Calu3 (cell line): Measurements from ENCODE around the gene GTF2F2. TPM values are rescaled to one million over a fixed set of nuclear protein-coding genes. Genes with fewer than 3 reads are reported as not detected.

Experiments used
- BruUV-seq: library from RNA; stranded (reverse); fragments of 400-500 nt; replicated peaks from 2 replicates; lab custom pipeline; 2021; lab: Mats Ljungman, UMichigan
- CTCF ChIA-PET: fragments of 300-600 bp; sonication (Branson Sonifier 250); formaldehyde crosslinking; loops from one replicate; lab custom pipeline; 2022; ENCODE audit warnings: antibody characterized with exemption; lab: Charles Lee
- DNase-seq: peaks from one replicate; pipeline ENCODE4 v3.0.0; 2022
- H3K27ac Mint-ChIP-seq: one replicate; pipeline ENCODE4 v1.8.0; 2022; ENCODE audit warnings: mixed read lengths; ENCODE audit not compliant: unreplicated experiment
- H3K27me3 Mint-ChIP-seq: one replicate; pipeline ENCODE4 v1.8.0; 2022; ENCODE audit warnings: mixed read lengths; ENCODE audit not compliant: unreplicated experiment
- H3K36me3 Mint-ChIP-seq: one replicate; pipeline ENCODE4 v1.8.0; 2022; ENCODE audit warnings: mild to moderate bottlenecking, moderate library complexity, mixed read lengths; ENCODE audit not compliant: insufficient read depth, unreplicated experiment
- H3K4me1 Mint-ChIP-seq: one replicate; pipeline ENCODE4 v1.8.0; 2022; ENCODE audit warnings: mild to moderate bottlenecking, low read depth, mixed read lengths; ENCODE audit not compliant: unreplicated experiment
- H3K4me3 Mint-ChIP-seq: one replicate; pipeline ENCODE4 v1.8.0; 2022; ENCODE audit warnings: mild to moderate bottlenecking, low read depth, moderate library complexity, mixed read lengths; ENCODE audit not compliant: unreplicated experiment
- H3K9me3 Mint-ChIP-seq: one replicate; pipeline ENCODE4 v1.8.0; 2022; ENCODE audit warnings: low read depth, mixed read lengths; ENCODE audit not compliant: unreplicated experiment
- intact Hi-C: fragments of 100-400 bp; cut with micrococcal nuclease; formaldehyde crosslinking; loops from one replicate; pipeline ENCODE4 v1.10.0; 2022; ENCODE audit not compliant: unreplicated experiment
- total RNA-seq: library from RNA; stranded (reverse); gene quantifications from 2 replicates; pipeline ENCODE4 v1.2.3, GENCODE V29; 2022
- TF ChIP-seq, protein P1 (sequence below): fragments of 200-600 bp; IDR thresholded peaks from one replicate; pipeline ENCODE4 v1.8.0; 2022; ENCODE audit warnings: antibody characterized with exemption; ENCODE audit not compliant: unreplicated experiment

The GTF2F2 gene
- total RNA-seq, 1 experiment from 2014 or later = 23.9 TPM

GRCh38 chr13:45222516-45222915 lies 102.2 kb downstream of the GTF2F2 start:
- H3K9me3 Mint-ChIP-seq = no peaks in the 10 kb centered on the region
- CTCF ChIA-PET = no interaction called here
- H3K36me3 Mint-ChIP-seq = no peaks in the 10 kb centered on the region
- no peaks in the 10 kb centered on the region for H3K27me3 Mint-ChIP-seq
- no peak for DNase-seq
- no peak overlapping the region for H3K27ac Mint-ChIP-seq
- no peak overlapping the region for H3K4me3 Mint-ChIP-seq
- intact Hi-C loops = no loop called here
- H3K4me1 Mint-ChIP-seq = peaks cover 30% of the 10 kb centered on the region
- BruUV-seq = no TSS peak
- TF ChIP-seq, protein P1, sequence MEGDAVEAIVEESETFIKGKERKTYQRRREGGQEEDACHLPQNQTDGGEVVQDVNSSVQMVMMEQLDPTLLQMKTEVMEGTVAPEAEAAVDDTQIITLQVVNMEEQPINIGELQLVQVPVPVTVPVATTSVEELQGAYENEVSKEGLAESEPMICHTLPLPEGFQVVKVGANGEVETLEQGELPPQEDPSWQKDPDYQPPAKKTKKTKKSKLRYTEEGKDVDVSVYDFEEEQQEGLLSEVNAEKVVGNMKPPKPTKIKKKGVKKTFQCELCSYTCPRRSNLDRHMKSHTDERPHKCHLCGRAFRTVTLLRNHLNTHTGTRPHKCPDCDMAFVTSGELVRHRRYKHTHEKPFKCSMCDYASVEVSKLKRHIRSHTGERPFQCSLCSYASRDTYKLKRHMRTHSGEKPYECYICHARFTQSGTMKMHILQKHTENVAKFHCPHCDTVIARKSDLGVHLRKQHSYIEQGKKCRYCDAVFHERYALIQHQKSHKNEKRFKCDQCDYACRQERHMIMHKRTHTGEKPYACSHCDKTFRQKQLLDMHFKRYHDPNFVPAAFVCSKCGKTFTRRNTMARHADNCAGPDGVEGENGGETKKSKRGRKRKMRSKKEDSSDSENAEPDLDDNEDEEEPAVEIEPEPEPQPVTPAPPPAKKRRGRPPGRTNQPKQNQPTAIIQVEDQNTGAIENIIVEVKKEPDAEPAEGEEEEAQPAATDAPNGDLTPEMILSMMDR = no peak

GRCh38 chr13:45222919-45223318 lies 102.6 kb downstream of the GTF2F2 start:
- H3K9me3 Mint-ChIP-seq = no peaks in the 10 kb centered on the region

GRCh38 chr13:45224176-45224575 lies 103.9 kb downstream of the GTF2F2 start:
- DNase-seq = no peak
- Mint-ChIP-seq H3K9me3 (no peaks in the 10 kb centered on the region), H3K27me3 (no peaks in the 10 kb centered on the region), H3K4me1 (peaks cover 21% of the 10 kb centered on the region), H3K4me3 (no peak overlapping the region), H3K27ac (no peak overlapping the region), H3K36me3 (no peaks in the 10 kb centered on the region)
- BruUV-seq = no TSS peak
- TF ChIP-seq, protein P1 = no peak
- intact Hi-C loops = no loop called here
- CTCF ChIA-PET = no interaction called here

More at GRCh38 chr13:45222919-45223318, 102.6 kb downstream of the GTF2F2 start:
- DNase-seq = no peak
- no TSS peak for BruUV-seq
- Mint-ChIP-seq H3K27ac (no peak overlapping the region), H3K4me3 (no peak overlapping the region), H3K4me1 (peaks cover 30% of the 10 kb centered on the region), H3K36me3 (no peaks in the 10 kb centered on the region), H3K27me3 (no peaks in the 10 kb centered on the region)
- CTCF ChIA-PET = no interaction called here
- intact Hi-C loops = no loop called here
- TF ChIP-seq, protein P1 = no peak

- Mint-ChIP-seq H3K27ac (no peak overlapping the region), H3K9me3 (no peaks in the 10 kb centered on the region), H3K4me3 (no peak overlapping the region), H3K27me3 (no peaks in the 10 kb centered on the region), H3K4me1 (peaks cover 17% of the 10 kb centered on the region), H3K36me3 (no peaks in the 10 kb centered on the region)
- CTCF ChIA-PET = interaction anchor here (0.6 kb wide), 1 partner anchor 98 kb away, joined by 10 read pairs; no protein-coding TSS in a partner anchor
- no peak for DNase-seq
- no TSS peak for BruUV-seq
- TF ChIP-seq, protein P1 = no peak
- intact Hi-C loops = no loop called here
These were observed 105.1 kb downstream of the GTF2F2 start for GRCh38 chr13:45225370-45225769.
